Endodermal cell (in vitro differentiated cells): ENCODE data around the gene NR1I2. TPM values are rescaled to one million over a fixed set of nuclear protein-coding genes. Genes with fewer than 3 reads are reported as not detected.

Source experiments
- DNase-seq: peaks from one replicate; pipeline ENCODE4 v3.0.0-alpha.2; 2017
- H3K27ac ChIP-seq: 2 replicates; pipeline ENCODE4 v1.5.1; 2013; ENCODE audit warnings: mild to moderate bottlenecking, low read depth, low read length, moderate library complexity
- H3K27me3 ChIP-seq: 2 replicates; pipeline ENCODE4 v1.6.1; 2013; ENCODE audit warnings: mild to moderate bottlenecking, low read length, moderate library complexity; ENCODE audit not compliant: insufficient read depth, control insufficient read depth, poor library complexity, severe bottlenecking
- H3K36me3 ChIP-seq: 2 replicates; pipeline ENCODE4 v1.7.0; 2013; ENCODE audit warnings: mild to moderate bottlenecking, low read length, moderate library complexity; ENCODE audit not compliant: control insufficient read depth, insufficient read depth
- H3K4me1 ChIP-seq: one replicate; pipeline ENCODE4 v1.7.0; 2013; ENCODE audit warnings: low read length; ENCODE audit not compliant: control insufficient read depth, insufficient read depth
- H3K4me3 ChIP-seq: 2 replicates; pipeline ENCODE4 v1.5.1; 2013; ENCODE audit warnings: mild to moderate bottlenecking, low read length, moderate library complexity
- H3K9ac ChIP-seq: 2 replicates; pipeline ENCODE4 v1.6.1; 2013; ENCODE audit warnings: mild to moderate bottlenecking, low read length, moderate library complexity; ENCODE audit not compliant: poor library complexity, severe bottlenecking; ENCODE audit errors: extremely low read depth
- H3K9me3 ChIP-seq: 2 replicates; pipeline ENCODE4 v1.6.1; 2013; ENCODE audit warnings: mild to moderate bottlenecking, low read length, moderate library complexity; ENCODE audit not compliant: control insufficient read depth
- H3K27ac Mint-ChIP-seq: 2 replicates; pipeline ENCODE4 v1.8.0; 2020; ENCODE audit warnings: mixed read lengths
- H3K27me3 Mint-ChIP-seq: 2 replicates; pipeline ENCODE4 v1.8.0; 2021; ENCODE audit warnings: mild to moderate bottlenecking, mixed read lengths; ENCODE audit not compliant: insufficient read depth
- H3K36me3 Mint-ChIP-seq: 2 replicates; pipeline ENCODE4 v1.8.0; 2020; ENCODE audit warnings: low read depth, mixed read lengths
- H3K4me1 Mint-ChIP-seq: 2 replicates; pipeline ENCODE4 v1.8.0; 2020; ENCODE audit warnings: mixed read lengths
- H3K4me3 Mint-ChIP-seq: 2 replicates; pipeline ENCODE4 v1.8.0; 2020; ENCODE audit warnings: mild to moderate bottlenecking, moderate library complexity, mixed read lengths
- H3K9me3 Mint-ChIP-seq: 2 replicates; pipeline ENCODE4 v1.8.0; 2020; ENCODE audit warnings: mild to moderate bottlenecking, mixed read lengths
- WGBS, 2 experiments: methylation state at CpG; one replicate each; pipeline versions ENCODE4 v1.1.5 to v1.1.7; 2013; ENCODE audit warnings: missing lambda C conversion rate in 2 of 2, mixed read lengths in 1 of 2; ENCODE audit not compliant: insufficient coverage in 1 of 2, insufficient read length in 1 of 2; 5-methylcytosine and 5-hydroxymethylcytosine counted together
- total RNA-seq, 2 donors: library from RNA; stranded (reverse); fragmentation: NEBNext Ultra II Directional in 1 of 2; extraction: Animal tissue kit (Norgen Biotek cat#: 25700) in 1 of 2; gene quantifications; 2 replicates in 1 of 2; 3 replicates in 1 of 2; pipeline ENCODE4 v1.2.1, GENCODE V29; 2021
- TF ChIP-seq, protein P1 (sequence below): fragments of 200-600 bp; sonication (generic); conservative IDR thresholded peaks from 2 replicates; pipeline ENCODE4 v1.5.0; 2021; ENCODE audit warnings: antibody characterized with exemption, mild to moderate bottlenecking

Gene NR1I2
- total RNA-seq, 2 donors from 2014 or later, result 0.20 to 0.29 TPM

DNA sequence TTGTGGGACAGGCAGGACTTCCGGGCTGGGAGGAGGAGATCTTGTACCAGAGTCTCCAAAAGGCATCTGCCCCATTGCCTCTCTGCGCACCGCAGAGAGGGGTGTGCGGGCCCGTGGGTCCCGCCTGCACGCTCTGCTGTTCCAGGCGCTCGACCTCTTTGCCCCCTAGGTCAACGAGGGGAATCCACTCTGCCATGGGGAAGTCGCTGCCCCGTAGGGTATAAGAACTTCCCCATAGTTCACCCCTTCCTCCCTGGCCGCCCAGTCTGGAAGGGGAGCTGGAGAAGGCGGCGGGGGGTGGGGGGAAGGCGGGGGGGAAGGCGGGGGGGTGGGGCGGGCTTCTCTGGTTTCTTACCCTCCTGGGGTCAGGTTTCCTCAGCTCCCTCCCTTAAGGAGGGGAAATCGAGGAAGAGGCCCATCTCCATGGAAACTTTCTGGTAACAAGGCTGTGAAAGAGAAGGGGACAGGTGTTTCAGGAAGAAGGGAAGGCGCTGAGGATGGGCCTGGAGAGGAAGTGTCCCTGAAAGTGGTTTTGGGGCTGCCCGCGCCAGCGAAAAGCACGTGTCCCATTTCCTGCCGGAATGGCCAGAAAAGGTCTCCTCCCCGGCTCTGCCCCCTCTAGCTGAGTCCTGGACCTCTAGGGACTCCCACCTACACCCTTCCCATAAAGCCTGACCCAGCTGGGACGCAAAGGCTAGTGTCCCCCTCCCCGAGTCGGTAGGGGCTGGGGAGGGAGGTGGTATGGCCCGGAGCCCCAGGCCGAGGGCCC, 27.5 kb downstream of the NR1I2 start:
- H3K4me1 ChIP-seq, result no peaks in the 10 kb centered on the region
- H3K4me1 Mint-ChIP-seq, result no peaks in the 10 kb centered on the region
- no peak overlapping the region for H3K27ac Mint-ChIP-seq
- H3K36me3 ChIP-seq, result no peaks in the 10 kb centered on the region
- 89 to 95% methylated on average over 12 to 25 of the region's 31 CpGs for WGBS, 2 experiments
- no peaks in the 10 kb centered on the region for H3K36me3 Mint-ChIP-seq
- H3K27me3 ChIP-seq, result no peaks in the 10 kb centered on the region
- no peak overlapping the region for H3K27ac ChIP-seq
- H3K9me3 ChIP-seq, result no peaks in the 10 kb centered on the region
- peak overlapping the region; percentile 39 for H3K4me3 Mint-ChIP-seq
- H3K9me3 Mint-ChIP-seq, result peaks cover 2% of the 10 kb centered on the region
- no peak for DNase-seq
- no peak overlapping the region for H3K4me3 ChIP-seq
- H3K9ac ChIP-seq, result no peak overlapping the region
- H3K27me3 Mint-ChIP-seq, result peaks cover 2% of the 10 kb centered on the region
- TF ChIP-seq, protein P1, sequence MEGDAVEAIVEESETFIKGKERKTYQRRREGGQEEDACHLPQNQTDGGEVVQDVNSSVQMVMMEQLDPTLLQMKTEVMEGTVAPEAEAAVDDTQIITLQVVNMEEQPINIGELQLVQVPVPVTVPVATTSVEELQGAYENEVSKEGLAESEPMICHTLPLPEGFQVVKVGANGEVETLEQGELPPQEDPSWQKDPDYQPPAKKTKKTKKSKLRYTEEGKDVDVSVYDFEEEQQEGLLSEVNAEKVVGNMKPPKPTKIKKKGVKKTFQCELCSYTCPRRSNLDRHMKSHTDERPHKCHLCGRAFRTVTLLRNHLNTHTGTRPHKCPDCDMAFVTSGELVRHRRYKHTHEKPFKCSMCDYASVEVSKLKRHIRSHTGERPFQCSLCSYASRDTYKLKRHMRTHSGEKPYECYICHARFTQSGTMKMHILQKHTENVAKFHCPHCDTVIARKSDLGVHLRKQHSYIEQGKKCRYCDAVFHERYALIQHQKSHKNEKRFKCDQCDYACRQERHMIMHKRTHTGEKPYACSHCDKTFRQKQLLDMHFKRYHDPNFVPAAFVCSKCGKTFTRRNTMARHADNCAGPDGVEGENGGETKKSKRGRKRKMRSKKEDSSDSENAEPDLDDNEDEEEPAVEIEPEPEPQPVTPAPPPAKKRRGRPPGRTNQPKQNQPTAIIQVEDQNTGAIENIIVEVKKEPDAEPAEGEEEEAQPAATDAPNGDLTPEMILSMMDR, result no peak

DNA sequence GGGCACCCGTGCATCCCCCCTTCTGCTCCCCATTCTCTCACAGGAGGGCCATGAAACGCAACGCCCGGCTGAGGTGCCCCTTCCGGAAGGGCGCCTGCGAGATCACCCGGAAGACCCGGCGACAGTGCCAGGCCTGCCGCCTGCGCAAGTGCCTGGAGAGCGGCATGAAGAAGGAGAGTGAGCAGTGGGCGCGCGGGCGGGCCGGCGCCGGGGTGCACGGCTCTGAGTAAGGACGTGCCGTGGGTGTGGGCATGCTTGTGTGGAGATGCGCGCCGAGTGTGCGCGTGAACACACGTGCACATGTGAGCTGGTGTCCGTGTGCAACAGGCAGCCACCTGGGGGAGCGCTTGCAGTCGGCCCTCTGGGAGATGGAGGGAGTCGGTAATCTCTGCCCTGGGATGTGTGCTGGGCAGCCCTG, 28.1 kb downstream of the NR1I2 start:
- peaks cover 2% of the 10 kb centered on the region for H3K27me3 Mint-ChIP-seq
- no peak overlapping the region for H3K27ac ChIP-seq
- no peaks in the 10 kb centered on the region for H3K9me3 Mint-ChIP-seq
- no peaks in the 10 kb centered on the region for H3K4me1 ChIP-seq
- H3K9ac ChIP-seq, result no peak overlapping the region
- no peak for DNase-seq
- H3K27ac Mint-ChIP-seq, result no peak overlapping the region
- TF ChIP-seq, protein P1, result no peak
- H3K4me1 Mint-ChIP-seq, result no peaks in the 10 kb centered on the region
- 95 to 96% methylated on average over 12 to 33 of the region's 33 CpGs for WGBS, 2 experiments
- no peaks in the 10 kb centered on the region for H3K36me3 Mint-ChIP-seq
- H3K4me3 Mint-ChIP-seq, result peak overlapping the region; percentile 39
- no peaks in the 10 kb centered on the region for H3K36me3 ChIP-seq
- no peaks in the 10 kb centered on the region for H3K9me3 ChIP-seq
- H3K27me3 ChIP-seq, result no peaks in the 10 kb centered on the region
- no peak overlapping the region for H3K4me3 ChIP-seq

DNA sequence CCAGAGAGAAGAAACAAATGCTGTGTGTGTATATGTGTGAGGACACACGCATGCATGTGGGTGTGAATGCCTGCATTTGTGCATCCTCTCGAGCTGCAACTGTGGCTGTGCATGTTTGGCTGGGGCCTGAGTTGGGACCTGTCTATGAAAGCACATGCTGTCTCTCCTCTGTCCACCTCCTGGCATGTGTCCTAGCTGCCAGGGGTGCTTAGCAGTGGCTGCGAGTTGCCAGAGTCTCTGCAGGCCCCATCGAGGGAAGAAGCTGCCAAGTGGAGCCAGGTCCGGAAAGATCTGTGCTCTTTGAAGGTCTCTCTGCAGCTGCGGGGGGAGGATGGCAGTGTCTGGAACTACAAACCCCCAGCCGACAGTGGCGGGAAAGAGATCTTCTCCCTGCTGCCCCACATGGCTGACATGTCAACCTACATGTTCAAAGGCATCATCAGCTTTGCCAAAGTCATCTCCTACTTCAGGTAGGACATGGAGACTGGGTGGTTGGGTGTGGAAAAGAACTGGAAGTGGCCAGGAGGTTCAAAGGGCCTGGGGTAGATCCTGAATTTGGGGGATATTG, 30.7 kb downstream of the NR1I2 start:
- H3K4me1 Mint-ChIP-seq, result no peaks in the 10 kb centered on the region
- H3K36me3 Mint-ChIP-seq, result no peaks in the 10 kb centered on the region
- peaks cover 2% of the 10 kb centered on the region for H3K27me3 Mint-ChIP-seq
- H3K4me1 ChIP-seq, result no peaks in the 10 kb centered on the region
- no peak overlapping the region for H3K27ac ChIP-seq
- H3K4me3 ChIP-seq, result no peak overlapping the region
- DNase-seq, result no peak
- no peak overlapping the region for H3K27ac Mint-ChIP-seq
- TF ChIP-seq, protein P1, result peak; percentile 41
- WGBS, 2 experiments, result 90 to 98% methylated on average over 7 to 8 of the region's 8 CpGs
- no peak overlapping the region for H3K4me3 Mint-ChIP-seq
- H3K27me3 ChIP-seq, result no peaks in the 10 kb centered on the region
- H3K9ac ChIP-seq, result no peak overlapping the region
- H3K9me3 ChIP-seq, result no peaks in the 10 kb centered on the region
- H3K36me3 ChIP-seq, result no peaks in the 10 kb centered on the region
- H3K9me3 Mint-ChIP-seq, result no peaks in the 10 kb centered on the region
